Tibial artery (tissue), 4 donors: Measurements from ENCODE around the gene INPP5B.

Source experiments
- DNase-seq, 2 donors: peaks; one replicate each; pipeline ENCODE4 v3.0.0-alpha.2; 2019
- H3K27ac ChIP-seq, 2 donors: fragments of 200-600 bp; sonication (generic) in 1 of 2; 1 replicate in 1 of 2; 2 replicates in 1 of 2; pipeline ENCODE4 v1.5.1; 2018 to 2019; ENCODE audit warnings: mild to moderate bottlenecking in 1 of 2
- H3K27me3 ChIP-seq, 2 donors: fragments of 200-600 bp; sonication (generic) in 1 of 2; one replicate each; pipeline versions ENCODE4 v1.5.1 to v1.6.0; 2016 to 2019
- H3K36me3 ChIP-seq, 3 donors: fragments of 200-600 bp; sonication (generic) in 2 of 3; one replicate each; pipeline ENCODE4 v1.5.1; 2016 to 2019; ENCODE audit warnings: mild to moderate bottlenecking in 2 of 3
- H3K4me1 ChIP-seq, 4 donors: fragments of 200-600 bp; sonication (generic) in 2 of 4; 1 replicate in 3 of 4; 2 replicates in 1 of 4; pipeline ENCODE4 v1.5.1; 2016 to 2019
- H3K4me3 ChIP-seq, 2 donors: fragments of 200-600 bp; sonication (generic) in 1 of 2; 1 replicate in 1 of 2; 2 replicates in 1 of 2; pipeline ENCODE4 v1.5.1; 2018 to 2019; ENCODE audit warnings: mild to moderate bottlenecking in 2 of 2
- H3K9me3 ChIP-seq, 3 donors: fragments of 200-600 bp; sonication (generic) in 1 of 3; one replicate each; pipeline ENCODE4 v1.5.1; 2016 to 2019
- CTCF ChIP-seq, 2 experiments: fragments of 200-600 bp in 1 of 2; fragments of 450-650 bp in 1 of 2; IDR thresholded peaks; one replicate each; pipeline ENCODE4 v1.5.1; 2017 to 2019; ENCODE audit warnings: antibody characterized with exemption in 2 of 2, mild to moderate bottlenecking in 1 of 2, moderate library complexity in 1 of 2
- intact Hi-C: fragments of 100-400 bp; cut with DNase I; formaldehyde crosslinking; loops from one replicate; pipeline ENCODE4 v1.15.0; 2023; ENCODE audit warnings: low total_unique reads

INPP5B gene

GRCh38 chr1:37890378-37891014, 56.4 kb downstream of the INPP5B start:
- no peaks in the 10 kb centered on the region for H3K9me3 ChIP-seq
- H3K4me1 ChIP-seq: peaks cover 0 to 9% (median 0%) of the 10 kb centered on the region in 4 donors
- no peaks in the 10 kb centered on the region for H3K27me3 ChIP-seq
- H3K27ac ChIP-seq: peak overlapping the region; percentile 48 to 63
- intact Hi-C loops: loop anchor here (5.0 kb wide), 1 partner anchor 42 kb away; no protein-coding TSS in a partner anchor
- H3K36me3 ChIP-seq: peaks cover 44 to 58% (median 50%) of the 10 kb centered on the region in 3 donors
- DNase-seq: no peak
- H3K4me3 ChIP-seq: no peak overlapping the region
- peak; percentile 56 for TF ChIP-seq CTCF (IDR thresholded peaks at IDR 0.05)

- no peak for DNase-seq
- H3K27ac ChIP-seq: no peak overlapping the region
- peaks cover 67 to 81% (median 73%) of the 10 kb centered on the region in 3 donors for H3K36me3 ChIP-seq
- no peaks in the 10 kb centered on the region for H3K27me3 ChIP-seq
- intact Hi-C loops: loop anchor here (10.0 kb wide), 1 partner anchor 87 kb away; no protein-coding TSS in a partner anchor
- H3K9me3 ChIP-seq: no peaks in the 10 kb centered on the region
- no peak for TF ChIP-seq CTCF (IDR thresholded peaks at IDR 0.05)
- peaks cover 0 to 9% (median 0%) of the 10 kb centered on the region in 4 donors for H3K4me1 ChIP-seq
- no peak overlapping the region for H3K4me3 ChIP-seq
Measured at GRCh38 chr1:37888022-37888700, 58.7 kb downstream of the INPP5B start.

GRCh38 chr1:37884145-37884544, 62.7 kb downstream of the INPP5B start:
- no peak overlapping the region for H3K27ac ChIP-seq
- intact Hi-C loops: loop anchor here (10.0 kb wide), 1 partner anchor 91 kb away; no protein-coding TSS in a partner anchor
- no peak for DNase-seq
- H3K4me1 ChIP-seq: no peaks in the 10 kb centered on the region
- no peaks in the 10 kb centered on the region for H3K9me3 ChIP-seq
- TF ChIP-seq CTCF (IDR thresholded peaks at IDR 0.05): no peak
- peaks cover 97 to 100% (median 97%) of the 10 kb centered on the region in 3 donors for H3K36me3 ChIP-seq
- H3K4me3 ChIP-seq: no peak overlapping the region
- H3K27me3 ChIP-seq: no peaks in the 10 kb centered on the region

GRCh38 chr1:37883671-37884070, 63.2 kb downstream of the INPP5B start:
- peaks cover 92 to 100% (median 96%) of the 10 kb centered on the region in 3 donors for H3K36me3 ChIP-seq

GRCh38 chr1:37879865-37880264, 67.0 kb downstream of the INPP5B start:
- no peak for TF ChIP-seq CTCF (IDR thresholded peaks at IDR 0.05)
- H3K4me3 ChIP-seq: no peak overlapping the region
- H3K36me3 ChIP-seq: peaks cover 88 to 100% (median 88%) of the 10 kb centered on the region in 3 donors
- intact Hi-C loops: loop anchor here (10.0 kb wide), 1 partner anchor 95 kb away; no protein-coding TSS in a partner anchor
- no peak overlapping the region for H3K27ac ChIP-seq
- H3K4me1 ChIP-seq: no peaks in the 10 kb centered on the region
- no peak for DNase-seq
- H3K27me3 ChIP-seq: no peaks in the 10 kb centered on the region
- no peaks in the 10 kb centered on the region for H3K9me3 ChIP-seq

More at GRCh38 chr1:37883671-37884070, 63.2 kb downstream of the INPP5B start:
- Histone ChIP-seq H3K4me3 (no peak overlapping the region), H3K27ac (no peak overlapping the region), H3K4me1 (no peaks in the 10 kb centered on the region), H3K27me3 (no peaks in the 10 kb centered on the region), H3K9me3 (no peaks in the 10 kb centered on the region)
- DNase-seq: no peak
- no peak for TF ChIP-seq CTCF (IDR thresholded peaks at IDR 0.05)
- intact Hi-C loops: loop anchor here (10.0 kb wide), 1 partner anchor 91 kb away; no protein-coding TSS in a partner anchor
